PC-9 (cell line): ENCODE results near the gene ZNF831. TPM values are rescaled to one million over a fixed set of nuclear protein-coding genes. Genes with fewer than 3 reads are reported as not detected.

Source experiments
- BruUV-seq: library from RNA; stranded (reverse); fragments of 400-500 nt; replicated peaks from 2 replicates; lab custom pipeline; 2021; lab: Mats Ljungman, UMichigan
- CTCF ChIA-PET: fragments of 300-600 bp; sonication (Branson Sonifier 250); formaldehyde crosslinking; loops from one replicate; lab custom pipeline; 2022; ENCODE audit warnings: antibody characterized with exemption; lab: Charles Lee
- POLR2A ChIA-PET: fragments of 300-600 bp; sonication (Branson Sonifier 250); formaldehyde crosslinking; loops from one replicate; lab custom pipeline; 2022; ENCODE audit warnings: antibody characterized with exemption; ENCODE audit not compliant: unreplicated experiment; lab: Charles Lee
- DNase-seq, 2 experiments: peaks; one replicate each; pipeline versions ENCODE4 v3.0.0 to v3.0.0-alpha.2; 2015 to 2022; ENCODE audit warnings: mixed read lengths in 1 of 2
- H2AFZ ChIP-seq: fragments of 200-600 bp; sonication (generic); 2 replicates; pipeline ENCODE4 v1.8.1; 2017; ENCODE audit warnings: antibody characterized with exemption
- H3F3A ChIP-seq: fragments of 200-600 bp; sonication (generic); 2 replicates; pipeline ENCODE4 v1.8.1; 2017; ENCODE audit warnings: antibody characterized with exemption, mild to moderate bottlenecking, low read depth; ENCODE audit not compliant: insufficient read depth
- H3K27ac ChIP-seq: fragments of 200-600 bp; sonication (generic); 2 replicates; pipeline ENCODE4 v1.6.1; 2016; ENCODE audit warnings: mixed run types
- H3K27me3 ChIP-seq: fragments of 200-600 bp; sonication (generic); 2 replicates; pipeline ENCODE4 v1.6.1; 2016; ENCODE audit warnings: low read depth, mixed run types; ENCODE audit not compliant: insufficient read depth
- H3K36me3 ChIP-seq: fragments of 200-600 bp; sonication (generic); 2 replicates; pipeline ENCODE4 v1.6.1; 2016; ENCODE audit warnings: low read depth, mixed run types
- H3K4me1 ChIP-seq: fragments of 200-600 bp; sonication (generic); replicated peaks from 2 replicates; pipeline ENCODE4 v1.6.1; 2016; ENCODE audit warnings: mixed run types; ENCODE audit not compliant: insufficient read depth
- H3K4me2 ChIP-seq: fragments of 200-600 bp; sonication (generic); 2 replicates; pipeline ENCODE4 v1.6.1; 2017; ENCODE audit warnings: mixed run types
- H3K4me3 ChIP-seq: fragments of 200-600 bp; sonication (generic); 2 replicates; pipeline ENCODE4 v1.6.1; 2016; ENCODE audit warnings: mixed run types
- H3K79me2 ChIP-seq: fragments of 200-600 bp; sonication (generic); 2 replicates; pipeline ENCODE4 v1.6.1; 2017; ENCODE audit warnings: low read depth, mixed run types
- H3K9me2 ChIP-seq: fragments of 200-600 bp; sonication (generic); 2 replicates; pipeline ENCODE4 v1.8.1; 2017; ENCODE audit warnings: mild to moderate bottlenecking; ENCODE audit not compliant: insufficient read depth
- H3K9me3 ChIP-seq: fragments of 200-600 bp; sonication (generic); 2 replicates; pipeline ENCODE4 v1.8.1; 2016; ENCODE audit warnings: low read depth; ENCODE audit not compliant: insufficient read depth
- H4K20me1 ChIP-seq: fragments of 200-600 bp; sonication (generic); 2 replicates; pipeline ENCODE4 v1.8.1; 2017; ENCODE audit not compliant: insufficient read depth
- CTCF ChIP-seq: fragments of 200-600 bp; sonication (generic); conservative IDR thresholded peaks from 2 replicates; pipeline ENCODE4 v1.6.1; 2017; ENCODE audit warnings: mixed run types, antibody characterized with exemption, mild to moderate bottlenecking, moderate library complexity
- EZH2 ChIP-seq: fragments of 200-600 bp; sonication (generic); IDR thresholded peaks from 2 replicates; pipeline ENCODE4 v1.8.0; 2017; ENCODE audit warnings: antibody characterized with exemption, low read depth
- intact Hi-C: fragments of 100-400 bp; cut with micrococcal nuclease; formaldehyde crosslinking; loops from one replicate; pipeline ENCODE4 v1.10.0; 2022; ENCODE audit not compliant: unreplicated experiment
- total RNA-seq: library from RNA; stranded (reverse); gene quantifications from 2 replicates; pipeline ENCODE4 v1.2.3, GENCODE V29; 2021

ZNF831 gene
- total RNA-seq, 1 experiment from 2014 or later = not detected

DNA sequence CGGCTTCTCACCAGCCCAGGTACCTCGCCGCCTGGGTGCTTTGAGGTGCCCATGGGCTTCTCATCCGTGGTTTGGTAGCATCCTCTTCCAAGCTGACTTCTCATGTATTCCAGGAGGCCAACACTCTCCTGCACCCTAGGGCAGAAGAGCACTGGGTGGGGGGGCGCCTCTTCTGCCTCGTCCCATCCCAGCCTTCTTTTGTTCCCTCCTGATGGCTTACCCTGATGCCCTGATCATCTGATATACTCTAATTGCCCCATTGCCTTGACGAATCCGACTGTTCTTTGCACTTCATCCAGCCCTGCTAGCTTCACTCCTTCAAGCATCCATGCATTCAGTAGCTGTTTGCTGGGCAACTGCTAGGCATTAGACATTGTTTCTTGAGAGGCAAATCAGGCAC, 60.6 kb downstream of the ZNF831 start:
- H3F3A ChIP-seq = no peaks in the 10 kb centered on the region
- no peak for DNase-seq
- H3K4me1 ChIP-seq = no peaks in the 10 kb centered on the region
- no peaks in the 10 kb centered on the region for H3K36me3 ChIP-seq
- H3K9me2 ChIP-seq = no peaks in the 10 kb centered on the region
- no peak overlapping the region for H2AFZ ChIP-seq
- H3K9me3 ChIP-seq = no peaks in the 10 kb centered on the region
- intact Hi-C loops = loop anchor here (5.0 kb wide), 1 partner anchor 987 kb away; no protein-coding TSS in a partner anchor
- no peaks in the 10 kb centered on the region for H4K20me1 ChIP-seq
- no peaks in the 10 kb centered on the region for H3K79me2 ChIP-seq
- ChIA-PET CTCF (no interaction called here), POLR2A (interaction anchor here (0.7 kb wide), 1 partner anchor 82 kb away, joined by 3 read pairs; no protein-coding TSS in a partner anchor)
- peaks cover 81% of the 10 kb centered on the region for H3K27me3 ChIP-seq
- H3K27ac ChIP-seq = no peak overlapping the region
- TF ChIP-seq CTCF = no peak
- no peak for TF ChIP-seq EZH2
- BruUV-seq = no TSS peak
- no peak overlapping the region for H3K4me2 ChIP-seq
- H3K4me3 ChIP-seq = no peak overlapping the region

DNA sequence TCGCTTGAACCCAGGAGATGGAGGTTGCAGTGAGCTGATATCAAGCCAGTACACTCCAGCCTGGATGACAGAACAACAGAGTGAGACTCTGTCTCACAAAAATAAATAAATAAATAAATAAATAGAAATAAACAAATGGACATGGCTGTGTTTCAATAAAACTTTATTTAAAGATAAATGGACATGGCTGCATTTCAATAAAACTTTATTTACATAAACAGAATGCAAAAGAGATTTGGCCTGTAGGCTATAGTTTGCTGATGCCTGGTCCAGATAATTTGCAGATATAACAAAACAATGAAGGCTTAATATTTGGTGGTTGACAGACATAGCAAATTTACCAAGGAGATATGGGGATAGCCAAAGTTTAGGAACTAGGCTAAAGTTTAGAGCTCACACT, 66.8 kb downstream of the ZNF831 start:
- Histone ChIP-seq H3K9me2 (no peaks in the 10 kb centered on the region), H3K79me2 (no peaks in the 10 kb centered on the region), H4K20me1 (no peaks in the 10 kb centered on the region), H3K27ac (no peak overlapping the region), H3K4me2 (no peak overlapping the region), H3K27me3 (peaks cover 71% of the 10 kb centered on the region), H3K9me3 (no peaks in the 10 kb centered on the region), H3F3A (no peaks in the 10 kb centered on the region), H3K4me1 (no peaks in the 10 kb centered on the region), H3K36me3 (no peaks in the 10 kb centered on the region), H2AFZ (no peak overlapping the region), H3K4me3 (no peak overlapping the region)
- no peak for DNase-seq
- intact Hi-C loops = no loop called here
- ChIA-PET CTCF (no interaction called here), POLR2A (no interaction called here)
- BruUV-seq = no TSS peak
- TF ChIP-seq CTCF = no peak

DNA sequence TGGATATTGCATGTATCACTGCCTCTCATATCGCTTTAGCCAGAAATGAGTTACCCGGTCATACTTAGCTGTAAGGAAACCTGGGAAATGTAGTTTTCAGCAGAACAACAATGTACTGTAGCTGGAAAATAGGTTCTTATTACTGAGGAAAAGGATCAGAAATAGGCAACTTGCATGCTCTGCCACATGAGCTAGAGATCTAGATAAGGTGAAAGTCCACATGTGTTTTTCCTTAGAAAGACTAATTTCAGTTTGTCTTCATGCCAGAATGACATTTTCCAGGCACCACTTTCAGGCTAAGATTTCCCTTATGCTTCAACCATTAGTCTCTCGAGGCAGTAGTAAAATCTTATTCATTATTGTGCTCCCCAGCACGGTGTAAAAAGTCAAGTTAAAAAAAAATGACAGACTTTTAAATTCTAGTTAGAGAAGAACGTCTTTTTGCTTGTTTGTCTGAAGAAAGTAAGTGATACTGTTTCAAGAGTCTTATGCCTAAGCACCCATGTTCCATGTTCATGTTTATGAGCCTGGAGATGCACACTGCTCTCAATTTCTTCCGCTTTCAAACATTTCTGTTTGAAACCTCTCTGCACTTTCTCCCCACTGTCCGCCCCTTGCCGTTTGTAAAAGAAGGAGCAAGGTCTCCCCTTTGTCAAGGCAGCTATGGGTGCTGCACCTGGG, 67.6 kb downstream of the ZNF831 start:
- Histone ChIP-seq H3F3A (no peaks in the 10 kb centered on the region), H3K36me3 (no peaks in the 10 kb centered on the region), H3K27me3 (peaks cover 71% of the 10 kb centered on the region), H3K27ac (no peak overlapping the region), H3K9me2 (no peaks in the 10 kb centered on the region), H3K4me3 (no peak overlapping the region), H3K9me3 (no peaks in the 10 kb centered on the region), H3K4me2 (no peak overlapping the region), H3K4me1 (no peaks in the 10 kb centered on the region), H3K79me2 (no peaks in the 10 kb centered on the region), H2AFZ (no peak overlapping the region), H4K20me1 (no peaks in the 10 kb centered on the region)
- no peak for TF ChIP-seq EZH2
- no peak for TF ChIP-seq CTCF
- ChIA-PET POLR2A (no interaction called here), CTCF (no interaction called here)
- no TSS peak for BruUV-seq
- DNase-seq = no peak
- intact Hi-C loops = no loop called here
